ENCODE data around the gene ADARB1.
"Not testable (repeated sequence)": the region's sequence is repeated elsewhere in the genome, so short reads cannot be mapped to it uniquely, and the experiment has no call there.

DNA sequence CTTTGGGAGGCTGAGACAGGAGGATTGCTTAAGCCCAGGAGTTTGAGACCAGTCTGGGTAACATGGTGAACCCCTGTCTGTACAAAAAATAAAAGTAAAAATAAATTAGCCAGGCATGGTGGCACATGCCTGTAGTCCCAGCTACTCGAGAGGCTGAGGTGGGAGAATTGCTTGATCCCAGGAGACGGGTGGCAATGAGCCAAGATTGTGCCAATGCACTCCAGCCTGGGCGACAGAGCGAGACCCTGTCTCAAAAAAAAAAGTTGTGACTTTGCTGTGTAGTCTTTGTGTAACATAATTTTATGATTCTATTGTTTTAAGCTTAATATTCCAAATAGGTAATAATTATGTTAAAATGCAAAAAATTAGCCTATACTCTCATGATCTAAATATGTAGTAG lies 66.6 kb downstream of the ADARB1 start:
- TF ChIP-seq, protein P1, sequence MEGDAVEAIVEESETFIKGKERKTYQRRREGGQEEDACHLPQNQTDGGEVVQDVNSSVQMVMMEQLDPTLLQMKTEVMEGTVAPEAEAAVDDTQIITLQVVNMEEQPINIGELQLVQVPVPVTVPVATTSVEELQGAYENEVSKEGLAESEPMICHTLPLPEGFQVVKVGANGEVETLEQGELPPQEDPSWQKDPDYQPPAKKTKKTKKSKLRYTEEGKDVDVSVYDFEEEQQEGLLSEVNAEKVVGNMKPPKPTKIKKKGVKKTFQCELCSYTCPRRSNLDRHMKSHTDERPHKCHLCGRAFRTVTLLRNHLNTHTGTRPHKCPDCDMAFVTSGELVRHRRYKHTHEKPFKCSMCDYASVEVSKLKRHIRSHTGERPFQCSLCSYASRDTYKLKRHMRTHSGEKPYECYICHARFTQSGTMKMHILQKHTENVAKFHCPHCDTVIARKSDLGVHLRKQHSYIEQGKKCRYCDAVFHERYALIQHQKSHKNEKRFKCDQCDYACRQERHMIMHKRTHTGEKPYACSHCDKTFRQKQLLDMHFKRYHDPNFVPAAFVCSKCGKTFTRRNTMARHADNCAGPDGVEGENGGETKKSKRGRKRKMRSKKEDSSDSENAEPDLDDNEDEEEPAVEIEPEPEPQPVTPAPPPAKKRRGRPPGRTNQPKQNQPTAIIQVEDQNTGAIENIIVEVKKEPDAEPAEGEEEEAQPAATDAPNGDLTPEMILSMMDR (IDR thresholded peaks at IDR 0.05) = not testable (repeated sequence)
- TF ChIP-seq EZH2, EZH2phosphoT487 (IDR thresholded peaks at IDR 0.05): not testable (repeated sequence)
